Suprapubic skin (tissue), 4 donors: Measurements from ENCODE around the gene OGFOD2. TPM values are rescaled to one million over a fixed set of nuclear protein-coding genes. Genes with fewer than 3 reads are reported as not detected.

Source experiments
- DNase-seq, 2 donors: peaks; one replicate each; pipeline ENCODE4 v3.0.0-alpha.2; 2019; ENCODE audit warnings: low spot score in 2 of 2
- H3K27ac ChIP-seq: fragments of 200-600 bp; sonication (generic); one replicate; pipeline ENCODE4 v1.5.1; 2019
- H3K27me3 ChIP-seq: fragments of 200-600 bp; sonication (generic); one replicate; pipeline ENCODE4 v1.5.1; 2019
- H3K36me3 ChIP-seq: fragments of 200-600 bp; sonication (generic); one replicate; pipeline ENCODE4 v1.5.1; 2019
- H3K4me1 ChIP-seq: fragments of 200-600 bp; sonication (generic); one replicate; pipeline ENCODE4 v1.5.1; 2019
- H3K4me3 ChIP-seq: fragments of 200-600 bp; sonication (generic); one replicate; pipeline ENCODE4 v1.5.1; 2019; ENCODE audit warnings: mild to moderate bottlenecking
- H3K9me3 ChIP-seq: fragments of 200-600 bp; sonication (generic); one replicate; pipeline ENCODE4 v1.5.1; 2019
- CTCF ChIP-seq, 2 donors: fragments of 200-600 bp in 1 of 2; fragments of 450-650 bp in 1 of 2; sonication (generic) in 1 of 2; IDR thresholded peaks; one replicate each; pipeline ENCODE4 v1.5.1; 2016 to 2019; ENCODE audit warnings: antibody characterized with exemption in 2 of 2, mild to moderate bottlenecking in 1 of 2, moderate library complexity in 1 of 2
- EP300 ChIP-seq: sonication (generic); formaldehyde crosslinking; IDR thresholded peaks from one replicate; pipeline ENCODE4 v1.6.1; 2017; ENCODE audit warnings: antibody characterized with exemption
- POLR2A ChIP-seq, 2 donors: fragments of 450-650 bp; IDR thresholded peaks; one replicate each; pipeline ENCODE4 v1.6.1; 2017; ENCODE audit warnings: antibody characterized with exemption in 2 of 2, mild to moderate bottlenecking in 2 of 2, moderate library complexity in 2 of 2
- POLR2AphosphoS5 ChIP-seq, 3 donors: sonication (generic); formaldehyde crosslinking; IDR thresholded peaks; one replicate each; pipeline ENCODE4 v1.6.1; 2017; ENCODE audit warnings: antibody characterized with exemption in 3 of 3
- WGBS: methylation state at CpG from one replicate; pipeline ENCODE4 v1.1.5; 2018; 5-methylcytosine and 5-hydroxymethylcytosine counted together
- total RNA-seq, 4 donors: library from RNA; depleted of rRNA; stranded (reverse); fragments of >200 nt; gene quantifications; one replicate each; pipeline ENCODE4 v1.1.0, GENCODE V29; 2016

OGFOD2 gene
- total RNA-seq, 4 donors from 2014 or later: 9.9 to 27.0 (median 13.5) TPM

GRCh38 chr12:122988036-122988435, 13.0 kb downstream of the OGFOD2 start:
- no peak overlapping the region for H3K4me3 ChIP-seq
- 83% methylated on average over 3 of the region's 13 CpGs for WGBS
- H3K27ac ChIP-seq: no peak overlapping the region
- no peaks in the 10 kb centered on the region for H3K27me3 ChIP-seq
- no peaks in the 10 kb centered on the region for H3K9me3 ChIP-seq
- TF ChIP-seq CTCF (IDR thresholded peaks at IDR 0.05) (no peak), EP300 (no peak), POLR2A (IDR thresholded peaks at IDR 0.05) (no peak), POLR2AphosphoS5 (IDR thresholded peaks at IDR 0.05) (no peak)
- peaks cover 24% of the 10 kb centered on the region for H3K4me1 ChIP-seq
- no peak for DNase-seq
- H3K36me3 ChIP-seq: peaks cover 52% of the 10 kb centered on the region

GRCh38 chr12:122988612-122989212, 13.7 kb downstream of the OGFOD2 start:
- H3K4me1 ChIP-seq: peaks cover 17% of the 10 kb centered on the region
- 87% methylated on average over 10 of the region's 21 CpGs for WGBS
- H3K9me3 ChIP-seq: no peaks in the 10 kb centered on the region
- H3K4me3 ChIP-seq: no peak overlapping the region
- no peak overlapping the region for H3K27ac ChIP-seq
- H3K36me3 ChIP-seq: peaks cover 49% of the 10 kb centered on the region
- DNase-seq: no peak
- no peaks in the 10 kb centered on the region for H3K27me3 ChIP-seq
- no peak for TF ChIP-seq POLR2A (IDR thresholded peaks at IDR 0.05)
- TF ChIP-seq POLR2AphosphoS5 (IDR thresholded peaks at IDR 0.05): no peak
- TF ChIP-seq CTCF (IDR thresholded peaks at IDR 0.05): no peak
- no peak for TF ChIP-seq EP300

- Histone ChIP-seq H3K4me1 (peaks cover 11% of the 10 kb centered on the region), H3K4me3 (no peak overlapping the region), H3K36me3 (peaks cover 44% of the 10 kb centered on the region), H3K27ac (no peak overlapping the region), H3K9me3 (no peaks in the 10 kb centered on the region), H3K27me3 (no peaks in the 10 kb centered on the region)
- no peak for DNase-seq
- 100% methylated on average over 1 of the region's 10 CpGs for WGBS
- TF ChIP-seq POLR2AphosphoS5 (IDR thresholded peaks at IDR 0.05): no peak
- no peak for TF ChIP-seq POLR2A (IDR thresholded peaks at IDR 0.05)
- TF ChIP-seq CTCF (IDR thresholded peaks at IDR 0.05): no peak
- no peak for TF ChIP-seq EP300
These were observed 14.3 kb downstream of the OGFOD2 start for GRCh38 chr12:122989225-122989839.

GRCh38 chr12:122989874-122990419, 14.9 kb downstream of the OGFOD2 start:
- Histone ChIP-seq H3K9me3 (no peaks in the 10 kb centered on the region), H3K4me3 (no peak overlapping the region), H3K27ac (no peak overlapping the region), H3K27me3 (no peaks in the 10 kb centered on the region), H3K36me3 (peaks cover 44% of the 10 kb centered on the region), H3K4me1 (peaks cover 4% of the 10 kb centered on the region)
- WGBS: 88% methylated on average over 14 of the region's 22 CpGs
- DNase-seq: no peak
- no peak for TF ChIP-seq CTCF (IDR thresholded peaks at IDR 0.05)
- TF ChIP-seq POLR2AphosphoS5 (IDR thresholded peaks at IDR 0.05): no peak
- TF ChIP-seq POLR2A (IDR thresholded peaks at IDR 0.05): no peak
- TF ChIP-seq EP300: no peak

GRCh38 chr12:122990561-122990960, 15.5 kb downstream of the OGFOD2 start:
- 80% methylated on average over 3 of the region's 13 CpGs for WGBS
- Histone ChIP-seq H3K4me1 (no peaks in the 10 kb centered on the region), H3K4me3 (no peak overlapping the region), H3K36me3 (peaks cover 42% of the 10 kb centered on the region), H3K27ac (no peak overlapping the region), H3K27me3 (no peaks in the 10 kb centered on the region), H3K9me3 (no peaks in the 10 kb centered on the region)
- DNase-seq: no peak
- TF ChIP-seq POLR2AphosphoS5 (IDR thresholded peaks at IDR 0.05): no peak
- no peak for TF ChIP-seq CTCF (IDR thresholded peaks at IDR 0.05)
- TF ChIP-seq EP300: no peak
- no peak for TF ChIP-seq POLR2A (IDR thresholded peaks at IDR 0.05)
